GM19193 (cell line): ENCODE measurements around the gene CD72.

Experiments
- POLR2A ChIP-seq: IDR thresholded peaks from 4 replicates; pipeline ENCODE4 v1.6.1; 2011; ENCODE audit not compliant: insufficient read depth, insufficient read length; ENCODE audit errors: extremely low read depth

The CD72 gene

GRCh38 chr9:35618325-35618727 lies at the start of gene CD72:
Gene CD72 (minus strand): TSS chr9:35618413. CDS start chr9:35618303, 110 bp downstream.
- TF ChIP-seq POLR2A: peak; percentile 46

GRCh38 chr9:35667939-35668338 lies 49.7 kb upstream of the CD72 start:
- no peak for TF ChIP-seq POLR2A

GRCh38 chr9:35666549-35666948 lies 48.3 kb upstream of the CD72 start:
- TF ChIP-seq POLR2A: no peak

- no peak for TF ChIP-seq POLR2A
Measured at GRCh38 chr9:35666045-35666444, 47.8 kb upstream of the CD72 start.

- TF ChIP-seq POLR2A: no peak
Measured at GRCh38 chr9:35665471-35665818, 47.2 kb upstream of the CD72 start.

- peak; percentile 72 for TF ChIP-seq POLR2A
Measured at GRCh38 chr9:35664531-35665470, 46.6 kb upstream of the CD72 start, which contains the start of gene ARHGEF39. Gene ARHGEF39 (minus strand): TSS chr9:35665195. CDS start chr9:35665169, 26 bp downstream.

- TF ChIP-seq POLR2A: peak; percentile 11
Measured at GRCh38 chr9:35662437-35662836, 44.2 kb upstream of the CD72 start.

GRCh38 chr9:35661756-35662350 lies 43.6 kb upstream of the CD72 start:
- TF ChIP-seq POLR2A: no peak

- no peak for TF ChIP-seq POLR2A
Measured at GRCh38 chr9:35660966-35661415, 42.8 kb upstream of the CD72 start.

GRCh38 chr9:35659340-35659739 lies 41.1 kb upstream of the CD72 start:
- no peak for TF ChIP-seq POLR2A

GRCh38 chr9:35658968-35659220 lies 40.7 kb upstream of the CD72 start:
- no peak for TF ChIP-seq POLR2A

GRCh38 chr9:35658137-35658967 lies 40.1 kb upstream of the CD72 start, which contains the start of gene CCDC107:
Gene CCDC107 (plus strand): TSS chr9:35658292. CDS start chr9:35658380, 88 bp downstream.
- TF ChIP-seq POLR2A: peak; percentile 88

GRCh38 chr9:35657546-35658136 lies 39.4 kb upstream of the CD72 start, which contains the start of gene RMRP:
Gene RMRP (minus strand): TSS chr9:35658019.
- TF ChIP-seq POLR2A: no peak

- no peak for TF ChIP-seq POLR2A
Measured at GRCh38 chr9:35656831-35657545, 38.8 kb upstream of the CD72 start.
